Duodenal mucosa (tissue), 2 donors: ENCODE measurements around the gene MAP1A.

Experiments
- H3K27ac ChIP-seq: one replicate; pipeline ENCODE4 v1.7.0; 2013; ENCODE audit warnings: low read depth, low read length
- H3K27me3 ChIP-seq, 2 donors: one replicate each; pipeline ENCODE4 v1.7.0; 2013; ENCODE audit warnings: low read length in 2 of 2, control low read depth in 1 of 2; ENCODE audit not compliant: insufficient read depth in 2 of 2, control insufficient read depth in 1 of 2
- H3K36me3 ChIP-seq, 2 donors: one replicate each; pipeline ENCODE4 v1.7.0; 2013; ENCODE audit warnings: low read length in 2 of 2, control low read depth in 1 of 2; ENCODE audit not compliant: insufficient read depth in 2 of 2, control insufficient read depth in 1 of 2
- H3K4me1 ChIP-seq, 2 donors: one replicate each; pipeline ENCODE4 v1.7.0; 2013; ENCODE audit warnings: low read length in 2 of 2, control low read depth in 1 of 2; ENCODE audit not compliant: insufficient read depth in 2 of 2, control insufficient read depth in 1 of 2
- H3K4me3 ChIP-seq, 2 donors: one replicate each; pipeline ENCODE4 v1.7.0; 2013; ENCODE audit warnings: low read length in 2 of 2, low read depth in 1 of 2
- H3K9ac ChIP-seq, 2 donors: one replicate each; pipeline ENCODE4 v1.7.0; 2013; ENCODE audit warnings: low read length in 2 of 2, low read depth in 1 of 2
- H3K9me3 ChIP-seq, 2 donors: one replicate each; pipeline ENCODE4 v1.7.0; 2013; ENCODE audit warnings: low read length in 2 of 2, control low read depth in 1 of 2; ENCODE audit not compliant: control insufficient read depth in 1 of 2

Gene MAP1A

DNA sequence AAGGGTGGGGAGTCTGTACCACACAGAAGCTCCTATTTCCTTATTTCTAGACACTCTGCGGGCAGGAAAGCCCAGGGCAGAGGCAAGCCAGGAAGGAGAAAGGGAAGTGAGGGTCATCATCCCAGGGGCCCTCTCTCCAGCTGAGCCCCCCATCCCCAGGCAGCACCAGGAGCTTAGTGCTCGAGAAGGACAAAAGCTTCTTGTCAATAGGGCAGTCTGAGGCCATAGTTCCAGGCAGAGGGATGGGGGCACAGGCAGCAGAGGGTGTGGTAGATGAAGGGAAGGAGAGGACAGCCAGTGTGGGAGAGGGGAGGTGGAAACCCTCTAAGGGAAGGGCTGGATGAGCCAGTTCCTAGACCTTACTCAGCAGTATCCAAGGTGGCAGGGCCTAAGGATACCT lies 2.7 kb downstream of the MAP1A start:
- peaks cover 12 to 13% of the 10 kb centered on the region in 2 donors for H3K27me3 ChIP-seq
- H3K27ac ChIP-seq = no peak overlapping the region
- H3K4me3 ChIP-seq = no peak overlapping the region
- no peaks in the 10 kb centered on the region for H3K36me3 ChIP-seq
- peaks cover 6 to 16% of the 10 kb centered on the region in 2 donors for H3K4me1 ChIP-seq
- no peaks in the 10 kb centered on the region for H3K9me3 ChIP-seq
- H3K9ac ChIP-seq = no peak overlapping the region

DNA sequence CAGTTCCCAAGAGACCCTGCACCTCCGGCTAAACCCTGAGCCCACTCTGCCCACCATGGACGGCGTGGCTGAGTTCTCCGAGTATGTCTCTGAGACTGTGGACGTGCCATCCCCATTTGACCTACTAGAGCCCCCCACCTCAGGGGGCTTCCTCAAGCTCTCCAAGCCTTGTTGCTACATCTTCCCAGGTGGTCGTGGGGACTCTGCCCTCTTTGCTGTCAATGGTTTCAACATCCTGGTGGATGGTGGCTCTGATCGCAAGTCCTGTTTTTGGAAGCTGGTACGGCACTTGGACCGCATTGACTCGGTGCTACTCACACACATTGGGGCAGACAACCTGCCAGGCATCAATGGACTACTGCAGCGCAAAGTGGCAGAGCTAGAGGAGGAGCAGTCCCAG lies 4.0 kb downstream of the MAP1A start:
- Histone ChIP-seq H3K9ac (no peak overlapping the region), H3K27me3 (peaks cover 12 to 13% of the 10 kb centered on the region in 2 donors), H3K4me3 (no peak overlapping the region), H3K36me3 (no peaks in the 10 kb centered on the region), H3K4me1 (peaks cover 6 to 9% of the 10 kb centered on the region in 2 donors), H3K9me3 (no peaks in the 10 kb centered on the region), H3K27ac (no peak overlapping the region)

DNA sequence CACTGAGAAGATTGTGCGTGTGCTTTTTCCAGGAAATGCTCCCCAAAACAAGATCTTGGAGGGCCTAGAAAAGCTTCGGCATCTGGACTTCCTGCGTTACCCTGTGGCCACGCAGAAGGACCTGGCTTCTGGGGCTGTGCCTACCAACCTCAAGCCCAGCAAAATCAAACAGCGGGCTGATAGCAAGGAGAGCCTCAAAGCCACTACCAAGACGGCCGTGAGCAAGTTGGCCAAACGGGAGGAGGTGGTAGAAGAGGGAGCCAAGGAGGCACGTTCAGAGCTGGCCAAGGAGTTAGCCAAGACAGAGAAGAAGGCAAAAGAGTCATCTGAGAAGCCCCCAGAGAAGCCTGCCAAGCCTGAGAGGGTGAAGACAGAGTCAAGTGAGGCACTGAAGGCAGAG lies 4.8 kb downstream of the MAP1A start:
- peaks cover 0 to 4% of the 10 kb centered on the region in 2 donors for H3K4me1 ChIP-seq
- peaks cover 7% of the 10 kb centered on the region in 2 donors for H3K27me3 ChIP-seq
- H3K27ac ChIP-seq = no peak overlapping the region
- H3K4me3 ChIP-seq = no peak overlapping the region
- H3K36me3 ChIP-seq = no peaks in the 10 kb centered on the region
- H3K9me3 ChIP-seq = no peaks in the 10 kb centered on the region
- H3K9ac ChIP-seq = no peak overlapping the region

DNA sequence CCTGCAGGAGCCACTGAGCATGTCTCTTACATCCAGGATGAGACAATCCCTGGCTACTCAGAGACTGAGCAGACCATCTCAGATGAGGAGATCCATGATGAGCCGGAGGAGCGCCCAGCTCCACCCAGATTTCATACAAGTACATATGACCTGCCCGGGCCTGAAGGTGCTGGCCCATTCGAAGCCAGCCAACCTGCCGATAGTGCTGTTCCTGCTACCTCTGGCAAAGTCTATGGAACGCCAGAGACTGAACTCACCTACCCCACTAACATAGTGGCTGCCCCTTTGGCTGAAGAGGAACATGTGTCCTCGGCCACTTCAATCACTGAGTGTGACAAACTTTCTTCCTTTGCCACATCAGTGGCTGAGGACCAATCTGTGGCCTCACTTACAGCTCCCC lies 6.2 kb downstream of the MAP1A start:
- Histone ChIP-seq H3K9me3 (no peaks in the 10 kb centered on the region), H3K4me3 (no peak overlapping the region), H3K27me3 (no peaks in the 10 kb centered on the region), H3K27ac (no peak overlapping the region), H3K9ac (no peak overlapping the region), H3K4me1 (no peaks in the 10 kb centered on the region), H3K36me3 (no peaks in the 10 kb centered on the region)

DNA sequence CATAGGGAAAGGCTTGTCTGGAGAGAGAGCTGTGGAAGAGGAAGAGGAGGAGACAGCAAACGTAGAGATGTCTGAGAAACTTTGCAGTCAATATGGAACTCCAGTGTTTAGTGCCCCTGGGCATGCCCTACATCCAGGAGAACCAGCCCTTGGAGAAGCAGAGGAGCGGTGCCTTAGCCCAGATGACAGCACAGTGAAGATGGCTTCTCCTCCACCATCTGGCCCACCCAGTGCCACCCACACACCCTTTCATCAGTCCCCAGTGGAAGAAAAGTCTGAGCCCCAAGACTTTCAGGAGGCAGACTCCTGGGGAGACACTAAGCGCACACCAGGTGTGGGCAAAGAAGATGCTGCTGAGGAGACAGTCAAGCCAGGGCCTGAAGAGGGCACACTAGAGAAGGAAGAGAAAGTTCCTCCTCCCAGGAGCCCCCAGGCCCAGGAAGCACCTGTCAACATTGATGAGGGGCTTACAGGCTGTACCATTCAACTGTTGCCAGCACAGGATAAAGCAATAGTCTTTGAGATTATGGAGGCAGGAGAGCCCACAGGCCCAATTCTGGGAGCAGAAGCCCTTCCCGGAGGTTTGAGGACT lies 6.9 kb downstream of the MAP1A start:
- H3K4me3 ChIP-seq = no peak overlapping the region
- no peaks in the 10 kb centered on the region for H3K27me3 ChIP-seq
- no peaks in the 10 kb centered on the region for H3K9me3 ChIP-seq
- no peaks in the 10 kb centered on the region for H3K4me1 ChIP-seq
- H3K27ac ChIP-seq = no peak overlapping the region
- no peaks in the 10 kb centered on the region for H3K36me3 ChIP-seq
- no peak overlapping the region for H3K9ac ChIP-seq

DNA sequence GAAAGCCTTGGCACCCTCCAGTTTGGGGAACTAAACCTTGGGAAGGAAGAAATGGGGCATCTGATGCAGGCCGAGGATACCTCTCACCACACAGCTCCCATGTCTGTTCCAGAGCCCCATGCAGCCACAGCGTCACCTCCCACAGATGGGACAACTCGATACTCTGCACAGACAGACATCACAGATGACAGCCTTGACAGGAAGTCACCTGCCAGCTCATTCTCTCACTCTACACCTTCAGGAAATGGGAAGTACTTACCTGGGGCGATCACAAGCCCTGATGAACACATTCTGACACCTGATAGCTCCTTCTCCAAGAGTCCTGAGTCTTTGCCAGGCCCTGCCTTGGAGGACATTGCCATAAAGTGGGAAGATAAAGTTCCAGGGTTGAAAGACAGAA lies 7.7 kb downstream of the MAP1A start:
- Histone ChIP-seq H3K4me1 (no peaks in the 10 kb centered on the region), H3K9ac (no peak overlapping the region), H3K9me3 (no peaks in the 10 kb centered on the region), H3K27ac (no peak overlapping the region), H3K27me3 (no peaks in the 10 kb centered on the region), H3K4me3 (no peak overlapping the region), H3K36me3 (no peaks in the 10 kb centered on the region)

DNA sequence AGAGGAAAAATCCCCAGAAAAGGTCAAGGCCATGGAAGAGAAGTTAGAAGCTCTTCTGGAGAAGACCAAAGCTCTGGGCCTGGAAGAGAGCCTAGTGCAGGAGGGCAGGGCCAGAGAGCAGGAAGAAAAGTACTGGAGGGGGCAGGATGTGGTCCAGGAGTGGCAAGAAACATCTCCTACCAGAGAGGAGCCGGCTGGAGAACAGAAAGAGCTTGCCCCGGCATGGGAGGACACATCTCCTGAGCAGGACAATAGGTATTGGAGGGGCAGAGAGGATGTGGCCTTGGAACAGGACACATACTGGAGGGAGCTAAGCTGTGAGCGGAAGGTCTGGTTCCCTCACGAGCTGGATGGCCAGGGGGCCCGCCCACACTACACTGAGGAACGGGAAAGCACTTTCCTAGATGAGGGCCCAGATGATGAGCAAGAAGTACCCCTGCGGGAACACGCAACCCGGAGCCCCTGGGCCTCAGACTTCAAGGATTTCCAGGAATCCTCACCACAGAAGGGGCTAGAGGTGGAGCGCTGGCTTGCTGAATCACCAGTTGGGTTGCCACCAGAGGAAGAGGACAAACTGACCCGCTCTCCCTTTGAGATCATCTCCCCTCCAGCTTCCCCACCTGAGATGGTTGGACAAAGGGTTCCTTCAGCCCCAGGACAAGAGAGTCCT lies 9.0 kb downstream of the MAP1A start:
- no peaks in the 10 kb centered on the region for H3K36me3 ChIP-seq

DNA sequence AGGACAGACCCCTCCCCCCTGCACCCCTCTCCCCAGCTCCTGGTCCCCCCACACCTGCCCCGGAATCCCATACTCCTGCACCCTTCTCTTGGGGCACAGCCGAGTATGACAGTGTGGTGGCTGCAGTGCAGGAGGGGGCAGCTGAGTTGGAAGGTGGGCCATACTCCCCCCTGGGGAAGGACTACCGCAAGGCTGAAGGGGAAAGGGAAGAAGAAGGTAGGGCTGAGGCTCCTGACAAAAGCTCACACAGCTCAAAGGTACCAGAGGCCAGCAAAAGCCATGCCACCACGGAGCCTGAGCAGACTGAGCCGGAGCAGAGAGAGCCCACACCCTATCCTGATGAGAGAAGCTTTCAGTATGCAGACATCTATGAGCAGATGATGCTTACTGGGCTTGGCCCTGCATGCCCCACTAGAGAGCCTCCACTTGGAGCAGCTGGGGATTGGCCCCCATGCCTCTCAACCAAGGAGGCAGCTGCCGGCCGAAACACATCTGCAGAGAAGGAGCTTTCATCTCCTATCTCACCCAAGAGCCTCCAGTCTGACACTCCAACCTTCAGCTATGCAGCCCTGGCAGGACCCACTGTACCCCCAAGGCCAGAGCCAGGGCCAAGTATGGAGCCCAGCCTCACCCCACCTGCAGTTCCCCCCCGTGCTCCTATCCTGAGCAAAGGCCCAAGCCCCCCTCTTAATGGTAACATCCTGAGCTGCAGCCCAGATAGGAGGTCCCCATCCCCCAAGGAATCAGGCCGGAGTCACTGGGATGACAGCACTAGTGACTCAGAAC lies 9.8 kb downstream of the MAP1A start:
- Histone ChIP-seq H3K9me3 (no peaks in the 10 kb centered on the region), H3K4me1 (no peaks in the 10 kb centered on the region), H3K27me3 (no peaks in the 10 kb centered on the region), H3K36me3 (no peaks in the 10 kb centered on the region), H3K27ac (no peak overlapping the region), H3K9ac (no peak overlapping the region), H3K4me3 (no peak overlapping the region)

More for the DNA sequence above, 9.0 kb downstream of the MAP1A start:
- Histone ChIP-seq H3K9me3 (no peaks in the 10 kb centered on the region), H3K27me3 (no peaks in the 10 kb centered on the region), H3K9ac (no peak overlapping the region), H3K27ac (no peak overlapping the region), H3K4me1 (no peaks in the 10 kb centered on the region), H3K4me3 (no peak overlapping the region)

DNA sequence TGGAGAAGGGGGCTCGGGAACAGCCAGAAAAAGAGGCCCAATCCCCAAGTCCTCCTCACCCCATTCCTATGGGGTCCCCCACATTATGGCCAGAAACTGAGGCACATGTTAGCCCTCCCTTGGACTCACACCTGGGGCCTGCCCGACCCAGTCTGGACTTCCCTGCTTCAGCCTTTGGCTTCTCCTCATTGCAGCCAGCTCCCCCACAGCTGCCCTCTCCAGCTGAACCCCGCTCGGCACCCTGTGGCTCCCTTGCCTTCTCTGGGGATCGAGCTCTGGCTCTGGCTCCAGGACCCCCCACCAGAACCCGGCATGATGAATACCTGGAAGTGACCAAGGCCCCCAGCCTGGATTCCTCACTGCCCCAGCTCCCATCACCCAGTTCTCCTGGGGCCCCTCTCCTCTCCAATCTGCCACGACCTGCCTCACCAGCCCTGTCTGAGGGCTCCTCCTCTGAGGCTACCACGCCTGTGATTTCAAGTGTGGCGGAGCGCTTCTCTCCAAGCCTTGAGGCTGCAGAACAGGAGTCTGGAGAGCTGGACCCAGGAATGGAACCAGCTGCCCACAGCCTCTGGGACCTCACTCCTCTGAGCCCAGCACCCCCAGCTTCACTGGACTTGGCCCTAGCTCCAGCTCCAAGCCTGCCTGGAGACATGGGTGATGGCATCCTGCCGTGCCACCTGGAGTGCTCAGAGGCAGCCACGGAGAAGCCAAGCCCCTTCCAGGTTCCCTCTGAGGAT lies 10.6 kb downstream of the MAP1A start:
- Histone ChIP-seq H3K27ac (no peak overlapping the region), H3K9me3 (no peaks in the 10 kb centered on the region), H3K9ac (no peak overlapping the region), H3K4me3 (no peak overlapping the region), H3K4me1 (no peaks in the 10 kb centered on the region), H3K36me3 (no peaks in the 10 kb centered on the region), H3K27me3 (no peaks in the 10 kb centered on the region)

DNA sequence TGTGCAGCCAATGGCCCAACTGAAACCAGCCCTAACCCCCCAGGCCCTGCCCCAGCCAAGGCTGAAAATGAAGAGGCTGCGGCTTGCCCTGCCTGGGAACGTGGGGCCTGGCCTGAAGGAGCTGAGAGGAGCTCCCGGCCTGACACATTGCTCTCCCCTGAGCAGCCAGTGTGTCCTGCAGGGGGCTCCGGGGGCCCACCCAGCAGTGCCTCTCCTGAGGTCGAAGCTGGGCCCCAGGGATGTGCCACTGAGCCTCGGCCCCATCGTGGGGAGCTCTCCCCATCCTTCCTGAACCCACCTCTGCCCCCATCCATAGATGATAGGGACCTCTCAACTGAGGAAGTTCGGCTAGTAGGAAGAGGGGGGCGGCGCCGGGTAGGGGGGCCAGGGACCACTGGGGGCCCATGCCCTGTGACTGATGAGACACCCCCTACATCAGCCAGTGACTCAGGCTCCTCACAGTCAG lies 11.2 kb downstream of the MAP1A start:
- Histone ChIP-seq H3K36me3 (peaks cover 0 to under 1% of the 10 kb centered on the region in 2 donors), H3K27ac (no peak overlapping the region), H3K9me3 (no peaks in the 10 kb centered on the region), H3K4me1 (no peaks in the 10 kb centered on the region), H3K27me3 (no peaks in the 10 kb centered on the region), H3K4me3 (no peak overlapping the region), H3K9ac (no peak overlapping the region)
